Brain microvascular endothelial cell (primary cell): Measurements from ENCODE around the gene PREP.

ENCODE experiments used
- DNase-seq: peaks from one replicate; pipeline ENCODE4 v3.0.0-alpha.2; 2020
- H3K27ac ChIP-seq: fragments of 250-450 bp; sonication (Bioruptor Pico); 2 replicates; pipeline ENCODE4 v1.5.1; 2020; ENCODE audit warnings: mild to moderate bottlenecking, moderate library complexity
- H3K27me3 ChIP-seq: fragments of 250-450 bp; sonication (Bioruptor Pico); replicated peaks from 2 replicates; pipeline ENCODE4 v1.5.1; 2020; ENCODE audit warnings: mild to moderate bottlenecking
- H3K36me3 ChIP-seq: fragments of 250-450 bp; sonication (Bioruptor Pico); replicated peaks from 2 replicates; pipeline ENCODE4 v1.5.1; 2020; ENCODE audit warnings: mild to moderate bottlenecking
- H3K4me3 ChIP-seq: 2 replicates; pipeline ENCODE4 v1.5.1; 2011; ENCODE audit warnings: low read depth, mild to moderate bottlenecking, control low read depth, low read length, moderate library complexity
- in situ Hi-C: cut with HindIII; loops from 2 replicates; pipeline ENCODE4 v1.10.0; 2017; ENCODE audit warnings: low sequenced_read_pairs, low pct_ligation_motif_present
- TF ChIP-seq, protein P1 (sequence below): IDR thresholded peaks from 2 replicates; pipeline ENCODE4 v1.5.1; 2011; ENCODE audit warnings: low read depth, mild to moderate bottlenecking, moderate library complexity, low read length, control low read depth, inconsistent platforms; ENCODE audit errors: missing control alignments

The PREP gene

DNA sequence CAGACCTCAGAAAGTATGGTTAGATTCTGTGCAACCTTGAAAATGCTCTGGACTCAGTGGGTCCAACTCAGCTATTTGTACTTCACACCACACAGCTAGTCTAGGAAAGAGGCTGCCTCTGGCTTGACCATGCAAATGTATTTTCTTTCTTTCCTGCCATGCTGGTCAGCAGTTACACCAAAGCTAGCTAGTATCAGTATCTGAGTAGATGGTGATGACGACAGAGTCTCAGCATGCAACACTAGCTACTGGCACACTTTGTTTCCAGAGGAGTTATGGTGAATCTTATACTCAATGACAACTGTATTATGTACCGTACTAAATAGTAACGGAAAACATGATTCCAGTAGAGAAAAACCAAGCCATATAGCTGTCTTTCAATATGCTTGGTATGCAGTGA, 126.5 kb downstream of the PREP start:
- TF ChIP-seq, protein P1, sequence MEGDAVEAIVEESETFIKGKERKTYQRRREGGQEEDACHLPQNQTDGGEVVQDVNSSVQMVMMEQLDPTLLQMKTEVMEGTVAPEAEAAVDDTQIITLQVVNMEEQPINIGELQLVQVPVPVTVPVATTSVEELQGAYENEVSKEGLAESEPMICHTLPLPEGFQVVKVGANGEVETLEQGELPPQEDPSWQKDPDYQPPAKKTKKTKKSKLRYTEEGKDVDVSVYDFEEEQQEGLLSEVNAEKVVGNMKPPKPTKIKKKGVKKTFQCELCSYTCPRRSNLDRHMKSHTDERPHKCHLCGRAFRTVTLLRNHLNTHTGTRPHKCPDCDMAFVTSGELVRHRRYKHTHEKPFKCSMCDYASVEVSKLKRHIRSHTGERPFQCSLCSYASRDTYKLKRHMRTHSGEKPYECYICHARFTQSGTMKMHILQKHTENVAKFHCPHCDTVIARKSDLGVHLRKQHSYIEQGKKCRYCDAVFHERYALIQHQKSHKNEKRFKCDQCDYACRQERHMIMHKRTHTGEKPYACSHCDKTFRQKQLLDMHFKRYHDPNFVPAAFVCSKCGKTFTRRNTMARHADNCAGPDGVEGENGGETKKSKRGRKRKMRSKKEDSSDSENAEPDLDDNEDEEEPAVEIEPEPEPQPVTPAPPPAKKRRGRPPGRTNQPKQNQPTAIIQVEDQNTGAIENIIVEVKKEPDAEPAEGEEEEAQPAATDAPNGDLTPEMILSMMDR, result no peak

DNA sequence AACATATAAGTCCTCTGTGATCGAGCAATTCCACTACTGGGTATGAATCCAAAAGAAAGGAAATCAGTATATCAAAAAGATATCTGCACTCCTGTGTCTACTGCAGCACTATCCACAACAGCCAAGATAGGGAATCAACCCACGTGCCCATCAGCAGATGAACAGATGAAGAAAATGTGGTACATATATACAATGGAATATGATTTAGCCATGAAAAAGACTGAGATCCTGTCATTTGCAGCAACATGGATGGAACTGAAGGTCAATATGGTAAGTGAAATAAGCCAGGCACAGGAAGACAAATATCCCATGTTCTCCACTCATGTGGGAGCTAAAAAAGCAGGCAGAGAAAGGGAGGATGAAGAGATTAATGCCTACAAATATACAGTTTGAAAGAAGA, 127.3 kb downstream of the PREP start:
- DNase-seq, result no peak
- in situ Hi-C loops, result no loop called here
- Histone ChIP-seq H3K36me3 (peaks cover 11% of the 10 kb centered on the region), H3K27ac (no peak overlapping the region), H3K27me3 (no peaks in the 10 kb centered on the region), H3K4me3 (no peak overlapping the region)
- TF ChIP-seq, protein P1, result no peak

More for the DNA sequence above, 126.5 kb downstream of the PREP start:
- no peaks in the 10 kb centered on the region for H3K27me3 ChIP-seq
- peaks cover 11% of the 10 kb centered on the region for H3K36me3 ChIP-seq
- H3K27ac ChIP-seq, result no peak overlapping the region
- in situ Hi-C loops, result no loop called here
- DNase-seq, result no peak
- no peak overlapping the region for H3K4me3 ChIP-seq

DNA sequence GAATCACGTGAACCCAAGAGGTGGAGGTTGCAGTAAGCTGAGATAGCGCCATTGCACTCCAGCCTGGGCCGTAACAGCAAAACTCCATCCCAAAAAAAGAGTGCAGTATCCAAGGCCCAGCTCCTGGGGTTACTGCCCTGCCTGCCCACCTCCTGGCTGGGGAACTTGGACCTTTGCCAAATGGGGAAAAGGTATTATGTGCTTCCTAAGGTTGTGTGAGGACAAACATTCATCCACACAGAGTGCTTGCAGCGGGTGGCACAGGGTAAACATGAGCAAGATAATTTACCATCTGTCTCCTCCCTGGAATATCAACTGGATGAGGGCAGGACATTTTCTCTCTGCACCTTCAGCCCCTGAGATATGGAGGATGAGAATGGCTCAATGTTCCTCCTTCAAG, 128.2 kb downstream of the PREP start:
- Histone ChIP-seq H3K27ac (no peak overlapping the region), H3K36me3 (peaks cover 11% of the 10 kb centered on the region), H3K27me3 (no peaks in the 10 kb centered on the region), H3K4me3 (no peak overlapping the region)
- in situ Hi-C loops, result no loop called here
- TF ChIP-seq, protein P1, result no peak
- DNase-seq, result no peak

DNA sequence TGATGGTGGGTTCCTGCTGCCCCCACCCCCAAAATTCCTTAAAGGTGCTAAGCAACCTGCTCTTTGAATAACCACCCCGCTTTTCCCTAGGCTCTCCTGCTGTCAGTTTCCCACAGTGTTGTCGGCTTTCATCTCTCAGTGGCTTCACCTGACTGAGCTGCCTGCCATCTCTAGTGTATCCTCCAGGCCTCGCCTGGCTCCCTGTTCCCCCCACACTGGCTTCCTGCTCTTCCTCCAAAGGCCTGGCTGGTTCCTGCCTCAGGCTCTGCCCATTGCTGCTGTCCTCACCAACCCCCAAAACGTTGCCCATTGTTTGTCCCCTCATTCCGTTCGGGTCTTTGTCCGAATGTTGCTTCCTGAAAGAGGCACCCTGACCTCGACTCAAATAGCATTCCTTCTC, 129.3 kb downstream of the PREP start:
- Histone ChIP-seq H3K27me3 (no peaks in the 10 kb centered on the region), H3K4me3 (no peak overlapping the region), H3K36me3 (peaks cover 11% of the 10 kb centered on the region), H3K27ac (no peak overlapping the region)
- TF ChIP-seq, protein P1, result no peak
- no peak for DNase-seq
- in situ Hi-C loops, result no loop called here

DNA sequence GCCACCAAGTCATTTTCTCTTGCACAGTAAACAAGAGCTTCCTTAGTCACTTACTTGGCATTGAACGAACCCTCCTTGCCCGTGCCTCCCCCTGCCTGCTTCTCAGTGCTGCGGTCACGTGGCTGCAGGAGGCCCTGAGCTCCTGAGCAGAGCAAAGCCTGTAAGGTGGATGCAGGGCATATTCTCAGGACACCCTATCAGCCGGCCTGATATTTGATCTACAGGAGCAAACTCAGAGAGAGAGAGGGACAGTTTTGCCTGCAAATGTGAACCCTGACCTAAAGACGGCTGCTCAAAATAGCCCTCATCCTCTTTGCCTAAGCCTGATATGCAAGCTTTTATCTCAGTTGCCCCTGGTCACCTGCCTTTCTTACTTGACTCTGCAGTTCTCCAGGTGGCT, 130.1 kb downstream of the PREP start:
- DNase-seq, result no peak
- H3K27ac ChIP-seq, result no peak overlapping the region
- peaks cover 6% of the 10 kb centered on the region for H3K36me3 ChIP-seq
- TF ChIP-seq, protein P1, result no peak
- in situ Hi-C loops, result no loop called here
- H3K4me3 ChIP-seq, result no peak overlapping the region
- H3K27me3 ChIP-seq, result no peaks in the 10 kb centered on the region

DNA sequence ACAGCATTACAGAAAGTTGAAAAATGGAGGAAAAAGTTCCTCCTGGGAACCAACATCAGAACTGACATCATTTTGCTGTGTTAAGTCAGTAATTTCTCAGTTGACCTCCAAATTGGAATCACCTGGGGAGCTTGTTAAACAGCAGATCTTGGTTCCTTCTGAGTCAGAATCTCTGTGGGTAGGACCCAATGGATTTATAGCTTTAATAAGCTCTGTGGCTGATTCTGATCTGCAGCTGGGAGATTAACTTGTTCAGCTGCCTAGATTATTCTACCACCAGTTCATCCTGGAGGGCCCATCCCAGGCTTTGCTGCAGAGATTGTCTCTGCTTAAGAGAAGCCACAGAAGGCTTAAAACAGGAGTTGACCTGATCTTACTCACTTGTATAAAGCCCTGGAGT, 132.4 kb downstream of the PREP start:
- H3K27ac ChIP-seq, result no peak overlapping the region
- in situ Hi-C loops, result no loop called here
- TF ChIP-seq, protein P1, result no peak
- no peak for DNase-seq
- H3K27me3 ChIP-seq, result no peaks in the 10 kb centered on the region
- no peak overlapping the region for H3K4me3 ChIP-seq
- H3K36me3 ChIP-seq, result no peaks in the 10 kb centered on the region
